Activated CD4-positive, alpha-beta T cell treated with anti-CD3 and anti-CD28 coated beads, Interleukin-2, amount 50 U/mL, for 16 hours (primary cell): ENCODE measurements around the gene EEPD1.

ENCODE experiments used
- DNase-seq: peaks from one replicate; pipeline ENCODE4 v3.0.0-alpha.2; 2020

EEPD1 gene

DNA sequence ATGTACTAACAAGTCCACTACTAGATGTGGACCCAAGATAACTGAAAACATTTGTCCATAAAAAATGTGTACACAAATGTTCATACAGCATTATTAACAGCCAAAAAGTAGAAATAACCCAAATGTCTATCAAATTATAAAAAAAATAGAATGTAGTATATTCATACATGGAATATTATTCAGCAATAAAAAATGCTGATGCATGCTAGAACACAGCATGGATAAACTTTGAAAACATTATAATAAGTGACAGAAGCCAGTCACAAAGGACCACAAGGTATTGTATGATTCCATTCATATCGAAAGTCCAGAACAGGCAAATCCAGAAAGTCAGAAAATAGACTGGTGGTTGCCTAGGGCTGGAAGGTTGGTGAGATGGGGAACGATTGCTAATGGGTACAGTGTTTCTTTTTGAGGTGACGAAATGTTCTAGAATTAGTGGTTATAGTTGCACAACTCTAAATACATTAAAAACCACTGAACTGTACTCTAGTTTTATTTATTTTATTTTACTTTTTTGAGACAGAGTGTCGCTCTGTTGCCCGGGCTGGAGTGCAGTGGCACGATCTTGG lies 193.3 kb downstream of the EEPD1 start:
- DNase-seq: peak; percentile 40

DNA sequence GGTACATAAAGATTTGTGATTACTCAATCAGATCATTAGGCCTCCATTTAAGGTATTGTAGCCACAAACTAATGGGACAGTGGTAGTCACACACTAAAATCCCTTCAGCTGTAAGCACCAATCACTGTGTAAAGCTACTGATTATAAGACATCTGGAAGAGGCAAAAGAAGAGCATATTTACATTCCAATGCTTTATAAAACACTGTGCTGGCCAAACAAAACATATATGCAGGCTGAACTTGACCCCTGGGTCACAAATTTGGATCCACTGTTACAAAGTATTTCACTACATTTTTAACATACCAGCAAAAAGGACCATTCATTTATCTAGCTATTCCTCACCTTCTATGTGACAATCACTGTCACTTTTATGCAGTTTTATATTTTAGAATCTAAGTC lies 195.2 kb downstream of the EEPD1 start:
- no peak for DNase-seq

- DNase-seq: no peak
These were observed 195.7 kb downstream of the EEPD1 start for GRCh38 chr7:36348771-36349170.

DNA sequence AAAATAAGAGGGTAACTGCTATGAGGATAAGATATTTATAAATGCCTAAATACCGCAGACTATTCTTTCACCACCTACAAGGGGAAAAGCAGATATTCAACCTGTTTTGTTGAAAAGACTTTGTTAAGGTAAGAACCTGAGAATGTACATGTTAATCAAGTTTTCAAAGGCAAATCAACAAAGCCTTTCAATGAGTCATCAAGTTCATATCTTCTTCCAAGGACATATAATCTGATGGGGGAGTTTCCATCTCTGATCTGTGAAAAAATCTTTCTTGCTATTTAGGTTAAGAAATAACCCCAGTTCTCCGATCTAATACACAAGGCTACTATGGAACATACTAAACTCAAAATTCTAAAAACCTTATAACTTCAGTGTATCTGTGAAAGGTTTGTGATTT lies 196.6 kb downstream of the EEPD1 start:
- no peak for DNase-seq
